ENCODE data around the gene PRKCE. TPM values are rescaled to one million over a fixed set of nuclear protein-coding genes. Genes with fewer than 3 reads are reported as not detected.

PRKCE gene
- total RNA-seq, 2 donors from 2014 or later: 7.3 to 20.8 TPM

DNA sequence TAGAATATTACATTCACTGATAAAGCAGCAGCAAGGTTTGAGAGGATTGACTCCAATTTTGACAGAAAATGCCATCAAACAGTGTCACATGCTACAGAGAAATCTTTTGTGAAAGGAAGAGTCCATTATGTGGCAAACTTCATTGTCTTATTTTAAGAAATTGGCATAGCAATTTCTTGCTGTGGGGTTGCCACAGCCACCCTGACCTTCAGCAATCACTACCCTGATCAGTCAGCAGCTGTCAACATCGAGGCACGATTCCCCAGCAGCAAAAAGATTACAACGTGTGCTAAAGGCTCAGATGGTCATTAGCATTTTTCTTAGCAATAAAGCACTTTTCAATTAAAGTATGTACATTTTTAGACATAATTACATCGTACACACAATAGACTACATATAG, 74.7 kb downstream of the PRKCE start:
- H3K4me3 ChIP-seq: no peak overlapping the region
- no peaks in the 10 kb centered on the region for H3K9me3 ChIP-seq
- TF ChIP-seq CTCF (IDR thresholded peaks at IDR 0.05) (no peak), POLR2A (IDR thresholded peaks at IDR 0.05) (no peak)
- H3K27me3 ChIP-seq: no peaks in the 10 kb centered on the region
- intact Hi-C loops (cut with DNase I): no loop called here
- WGBS, 2 donors: 29 to 41% methylated on average over 4 of the region's 4 CpGs
- H3K36me3 ChIP-seq (replicated peaks in 1 of 2; ENCODE audit: insufficient read depth in 1 of 2, low read depth in 2 of 2): no peaks in the 10 kb centered on the region
- DNase-seq (no peak), ATAC-seq (no peak)
- no peak overlapping the region for H3K27ac ChIP-seq
- peaks cover 11% of the 10 kb centered on the region for H3K4me1 ChIP-seq

GRCh38 chr2:45728458-45728942, 77.0 kb downstream of the PRKCE start:
- no peak for TF ChIP-seq CTCF (IDR thresholded peaks at IDR 0.05)
- no peak for TF ChIP-seq POLR2A (IDR thresholded peaks at IDR 0.05)
- intact Hi-C loops (cut with DNase I): no loop called here
- 78 to 96% methylated on average over 4 of the region's 4 CpGs for WGBS, 2 donors

DNA sequence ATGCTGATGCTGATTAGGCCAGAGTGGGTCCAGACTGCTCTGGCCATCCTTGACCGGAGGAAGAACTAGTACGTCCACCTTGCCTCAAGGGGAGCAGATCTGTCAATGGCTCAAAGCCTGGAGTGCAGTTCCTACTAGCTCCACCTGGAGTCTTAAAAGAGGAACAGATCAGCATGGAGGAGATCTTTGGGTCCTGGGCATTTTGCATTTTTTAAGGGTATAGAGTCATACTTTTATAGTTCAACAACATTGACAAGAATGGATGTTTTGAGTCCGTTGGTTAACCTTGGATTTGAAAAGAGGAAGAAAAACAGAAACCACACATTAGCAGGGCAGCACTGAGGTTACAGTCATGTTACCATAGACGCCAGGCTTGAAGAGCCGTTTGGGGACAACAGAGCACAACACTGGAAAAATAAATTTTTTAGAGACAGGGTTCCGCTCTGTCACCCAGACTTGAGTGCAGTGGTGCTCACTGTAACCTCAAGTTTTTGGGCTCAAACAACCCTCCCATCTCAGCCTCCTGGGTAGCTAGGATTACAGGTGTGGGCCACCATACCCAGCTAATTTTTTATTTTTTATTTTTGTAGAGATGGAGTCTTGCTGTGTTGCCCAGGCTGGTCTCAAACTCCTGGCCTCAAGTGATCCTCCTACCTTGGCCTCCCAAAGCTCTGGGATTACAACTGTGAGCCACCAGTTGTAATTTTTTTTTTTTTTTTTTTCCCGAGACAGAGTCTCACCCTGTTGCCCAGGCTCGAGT, 78.5 kb downstream of the PRKCE start:
- no peaks in the 10 kb centered on the region for H3K9me3 ChIP-seq
- intact Hi-C loops (cut with DNase I): no loop called here
- peak in 2 of 4 donors; percentile 36 to 50 for DNase-seq

More at GRCh38 chr2:45728458-45728942, 77.0 kb downstream of the PRKCE start:
- H3K9me3 ChIP-seq: no peaks in the 10 kb centered on the region
- H3K27me3 ChIP-seq: no peaks in the 10 kb centered on the region
- no peak overlapping the region for H3K4me3 ChIP-seq
- no peak overlapping the region for H3K27ac ChIP-seq
- ATAC-seq (no peak), DNase-seq (no peak)
- H3K36me3 ChIP-seq (replicated peaks in 1 of 2; ENCODE audit: insufficient read depth in 1 of 2, low read depth in 2 of 2): no peaks in the 10 kb centered on the region
- H3K4me1 ChIP-seq: peaks cover 11% of the 10 kb centered on the region

DNA sequence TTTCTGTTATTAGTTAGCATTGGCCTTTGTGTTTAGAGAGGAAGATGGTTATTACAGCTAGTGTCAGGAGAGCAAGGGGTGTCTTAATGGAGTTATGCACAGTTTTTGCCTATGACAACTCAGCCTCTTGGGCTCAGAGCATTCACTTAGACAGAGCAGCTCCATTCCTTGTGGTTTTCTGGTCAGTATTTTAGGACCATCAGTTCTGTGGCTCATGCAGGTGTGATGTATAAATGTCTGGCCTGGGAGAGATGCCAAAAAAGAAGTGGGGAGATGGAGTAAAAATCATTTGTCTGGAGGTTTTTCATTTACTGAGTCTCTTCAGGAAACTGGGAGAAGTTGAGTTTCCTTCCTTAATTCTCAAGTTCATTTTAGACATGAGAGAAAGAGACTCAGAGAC, 79.7 kb downstream of the PRKCE start:
- H3K4me1 ChIP-seq: peaks cover 11% of the 10 kb centered on the region
- H3K27me3 ChIP-seq: no peaks in the 10 kb centered on the region
- intact Hi-C loops (cut with DNase I): no loop called here
- H3K4me3 ChIP-seq: no peak overlapping the region
- H3K36me3 ChIP-seq (replicated peaks in 1 of 2; ENCODE audit: insufficient read depth in 1 of 2, low read depth in 2 of 2): no peaks in the 10 kb centered on the region
- no peak overlapping the region for H3K27ac ChIP-seq
- no peak for TF ChIP-seq CTCF (IDR thresholded peaks at IDR 0.05)
- TF ChIP-seq POLR2A (IDR thresholded peaks at IDR 0.05): no peak
- DNase-seq (no peak), ATAC-seq (no peak)
- no peaks in the 10 kb centered on the region for H3K9me3 ChIP-seq

More for the DNA sequence above, 78.5 kb downstream of the PRKCE start:
- ATAC-seq: no peak
- 81 to 85% methylated on average over 8 of the region's 8 CpGs for WGBS, 2 donors
- Histone ChIP-seq H3K4me1 (peaks cover 11% of the 10 kb centered on the region), H3K27me3 (no peaks in the 10 kb centered on the region), H3K27ac (no peak overlapping the region), H3K4me3 (no peak overlapping the region), H3K36me3 (replicated peaks in 1 of 2; ENCODE audit: insufficient read depth in 1 of 2, low read depth in 2 of 2) (no peaks in the 10 kb centered on the region)
- TF ChIP-seq CTCF (IDR thresholded peaks at IDR 0.05): peak in 6 of 7 experiments; percentile 7 to 52 (median 40)
- TF ChIP-seq POLR2A (IDR thresholded peaks at IDR 0.05): no peak

GRCh38 chr2:45732436-45732835, 81.0 kb downstream of the PRKCE start:
- Histone ChIP-seq H3K9me3 (no peaks in the 10 kb centered on the region), H3K4me1 (no peaks in the 10 kb centered on the region), H3K36me3 (replicated peaks in 1 of 2; ENCODE audit: insufficient read depth in 1 of 2, low read depth in 2 of 2) (no peaks in the 10 kb centered on the region), H3K4me3 (no peak overlapping the region), H3K27ac (no peak overlapping the region), H3K27me3 (no peaks in the 10 kb centered on the region)
- ATAC-seq (no peak), DNase-seq (no peak)
- intact Hi-C loops (cut with DNase I): no loop called here
- TF ChIP-seq CTCF (IDR thresholded peaks at IDR 0.05): no peak
- no peak for TF ChIP-seq POLR2A (IDR thresholded peaks at IDR 0.05)
- 79 to 84% methylated on average over 2 of the region's 2 CpGs for WGBS, 2 donors

All from body of pancreas (tissue), 4 donors.